GM19239 (cell line): Measurements from ENCODE around the gene PTPRN2.
"Not testable (repeated sequence)": the region's sequence is repeated elsewhere in the genome, so short reads cannot be mapped to it uniquely, and the experiment has no call there.

Experiments
- DNase-seq: peaks from one replicate; pipeline ENCODE4 v3.0.0; 2011; ENCODE audit warnings: low spot score; ENCODE audit not compliant: insufficient read length
- FAIRE-seq: peaks from 2 replicates; lab custom pipeline; 2011; peaks lifted over from hg19 to GRCh38; lab: Jason Lieb, UNC

The PTPRN2 gene

GRCh38 chr7:158365267-158365666 is 222.4 kb downstream of the PTPRN2 start:
- FAIRE-seq, result no peak

DNA sequence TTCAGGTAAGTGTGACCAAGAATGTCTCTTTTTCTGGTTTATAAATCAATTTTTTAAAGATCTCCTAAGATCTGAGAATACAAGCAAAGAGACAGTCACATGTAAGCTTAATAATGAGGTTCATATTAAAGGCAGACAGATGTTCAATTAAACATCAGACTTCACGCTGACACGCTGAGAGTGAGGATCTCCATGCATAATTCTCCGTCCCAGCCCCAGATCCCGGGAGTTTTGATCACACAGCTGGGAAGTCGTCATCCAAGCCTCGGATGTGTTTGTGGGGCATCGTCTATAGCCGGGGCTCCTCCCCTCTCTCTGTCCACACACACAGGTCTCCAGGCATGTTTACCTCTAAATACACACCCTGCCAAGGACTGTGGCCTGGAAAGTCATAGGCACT is 223.2 kb downstream of the PTPRN2 start:
- FAIRE-seq (no peak), DNase-seq (no peak)

More at GRCh38 chr7:158365267-158365666, 222.4 kb downstream of the PTPRN2 start:
- DNase-seq, result no peak

DNA sequence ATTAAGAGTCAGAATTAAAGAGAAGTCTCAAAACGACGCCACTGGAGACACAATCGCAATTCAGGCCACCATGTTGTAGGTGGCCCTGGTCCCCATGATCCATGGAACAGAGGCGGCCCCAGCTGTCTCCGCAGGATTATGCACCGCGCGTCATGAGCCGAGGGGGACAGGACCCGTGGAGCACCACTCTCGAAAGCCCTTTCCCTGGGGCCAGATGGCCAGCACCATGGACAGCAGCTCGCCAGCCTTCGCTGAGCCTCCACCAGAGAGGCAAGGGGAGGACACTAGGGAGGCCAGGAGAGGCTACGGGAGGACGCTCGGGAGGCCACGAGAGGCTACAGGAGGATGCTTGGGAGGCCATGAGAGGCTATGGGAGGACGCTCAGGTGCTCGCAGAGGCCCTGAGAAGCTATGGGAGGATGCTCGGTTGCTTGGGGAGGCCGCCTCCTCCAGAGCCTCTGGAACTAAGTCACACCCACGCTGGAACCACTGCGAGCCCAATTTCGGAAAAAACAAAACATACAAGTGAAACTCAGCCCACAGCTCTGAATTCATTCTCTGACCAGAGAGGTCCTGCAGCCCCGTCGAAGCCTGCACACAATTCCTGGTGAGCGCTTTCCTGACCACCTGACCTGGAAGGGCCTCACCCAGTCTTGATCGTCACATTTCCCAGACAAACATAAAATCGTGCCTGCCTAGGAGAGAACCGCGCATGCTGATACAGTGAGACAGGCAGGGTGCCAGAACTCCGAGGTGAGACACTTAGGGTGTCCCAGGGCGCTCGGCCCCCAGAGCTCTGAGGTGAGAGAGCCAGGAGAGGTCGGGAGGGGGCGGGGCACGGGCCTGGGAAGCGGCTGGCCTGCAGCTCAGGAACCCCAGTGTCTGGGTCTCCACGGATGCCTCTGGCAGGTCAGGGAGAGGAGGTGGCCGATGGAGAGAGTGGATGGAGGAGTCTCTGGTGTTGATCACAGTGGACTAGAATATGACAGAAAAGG is 224.4 kb downstream of the PTPRN2 start:
- FAIRE-seq (no peak), DNase-seq (no peak)

GRCh38 chr7:158362001-158362400 is 225.6 kb downstream of the PTPRN2 start:
- DNase-seq (no peak), FAIRE-seq (no peak)

DNA sequence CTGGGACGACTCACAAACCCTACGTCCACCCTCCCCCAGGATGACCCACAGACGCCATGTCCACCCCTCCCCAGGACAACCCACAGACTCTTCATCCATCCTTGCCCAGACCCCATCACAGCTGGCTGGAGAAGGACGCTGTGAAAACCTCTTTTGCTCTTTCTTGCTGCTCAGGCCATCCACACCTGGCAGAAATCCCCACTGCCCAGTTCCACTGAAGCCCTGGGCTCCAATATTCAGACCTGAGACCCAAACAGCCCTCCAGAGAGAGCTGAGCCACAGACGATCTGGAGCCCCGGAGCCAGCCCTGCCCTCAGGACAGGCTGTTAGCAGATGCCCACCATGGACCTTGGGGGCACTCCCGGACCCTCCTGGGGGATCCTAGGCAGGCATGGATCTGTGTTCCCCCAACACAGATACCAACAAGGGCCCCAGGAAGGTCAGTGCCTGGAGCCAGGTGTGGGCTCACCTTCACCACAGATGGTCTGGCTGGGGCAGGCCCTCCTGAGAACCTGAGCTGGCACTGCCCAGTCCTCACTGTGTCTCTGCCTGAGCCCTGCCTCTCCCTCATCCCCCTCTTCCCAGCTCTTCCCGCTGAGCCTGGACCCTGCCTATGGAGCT is 226.2 kb downstream of the PTPRN2 start:
- DNase-seq, result no peak
- no peak for FAIRE-seq

GRCh38 chr7:158358926-158359645 is 228.5 kb downstream of the PTPRN2 start:
- DNase-seq, result no peak
- FAIRE-seq, result no peak

GRCh38 chr7:158357898-158358821 is 229.5 kb downstream of the PTPRN2 start:
- FAIRE-seq (no peak), DNase-seq (no peak)

GRCh38 chr7:158357106-158357897 is 230.3 kb downstream of the PTPRN2 start:
- FAIRE-seq (no peak), DNase-seq (no peak)

- DNase-seq, result no peak
- no peak for FAIRE-seq
These were observed 231.2 kb downstream of the PTPRN2 start for GRCh38 chr7:158356454-158356853.

DNA sequence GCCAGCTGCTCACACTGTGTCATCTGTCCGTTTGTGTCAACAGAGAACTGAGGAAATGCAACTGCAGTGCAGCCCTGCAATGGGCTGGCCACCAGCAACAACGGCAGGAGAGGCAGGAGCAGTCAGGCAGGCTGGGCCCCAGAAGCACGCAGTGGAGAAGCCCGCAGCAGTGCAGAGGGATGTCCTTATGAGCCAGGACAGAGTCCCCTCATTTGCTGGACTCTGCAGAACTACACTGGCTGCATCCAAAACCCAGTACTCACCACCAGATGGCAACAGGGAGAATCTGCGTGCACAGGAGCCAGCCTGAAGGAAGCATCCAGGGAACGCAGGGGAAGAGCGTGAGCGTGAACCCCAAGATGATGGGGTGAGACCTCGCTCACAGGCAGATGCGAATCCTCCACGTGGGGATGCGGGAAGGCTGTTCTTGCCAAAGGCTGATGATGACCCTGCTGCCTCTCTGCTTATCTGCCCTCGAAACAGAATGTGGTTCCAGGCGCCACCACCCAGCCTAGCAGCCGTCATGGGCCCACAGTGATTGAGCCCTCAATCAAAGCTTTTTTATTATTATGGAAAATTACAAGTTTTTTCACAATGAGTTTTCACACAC is 232.1 kb downstream of the PTPRN2 start:
- no peak for FAIRE-seq
- DNase-seq, result no peak

DNA sequence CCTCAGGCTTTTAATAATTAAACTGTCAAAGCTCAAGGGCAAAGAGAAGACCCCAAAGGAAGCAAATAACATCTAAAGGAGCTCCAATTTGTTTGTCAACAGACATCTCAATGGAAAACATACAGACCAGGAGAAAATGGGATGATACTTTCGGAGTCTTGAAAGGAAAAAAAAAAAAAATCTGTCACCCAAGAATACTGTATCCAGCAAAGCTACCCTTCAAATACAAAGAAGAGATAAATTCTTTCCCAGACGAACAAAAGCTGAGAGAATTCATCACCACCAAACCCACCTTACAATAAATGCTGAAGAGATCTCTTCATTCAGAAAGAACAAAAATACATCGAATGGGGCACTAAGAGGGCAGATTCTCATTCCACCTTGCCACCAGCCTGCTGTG is 232.8 kb downstream of the PTPRN2 start:
- no peak for FAIRE-seq
- no peak for DNase-seq

- DNase-seq, result no peak
These were observed 233.7 kb downstream of the PTPRN2 start for GRCh38 chr7:158353606-158354570.

GRCh38 chr7:158351899-158352729 is 235.5 kb downstream of the PTPRN2 start:
- not testable (repeated sequence) for DNase-seq, FAIRE-seq

More at GRCh38 chr7:158353606-158354570, 233.7 kb downstream of the PTPRN2 start:
- FAIRE-seq, result no peak

- DNase-seq, result no peak
- FAIRE-seq, result no peak
These were observed 236.1 kb downstream of the PTPRN2 start for GRCh38 chr7:158351481-158351880.

GRCh38 chr7:158351051-158351450 is 236.6 kb downstream of the PTPRN2 start:
- FAIRE-seq (no peak), DNase-seq (no peak)

- no peak for DNase-seq
- FAIRE-seq, result no peak
These were observed 237.3 kb downstream of the PTPRN2 start for GRCh38 chr7:158350166-158350900.
